ENCODE results near the gene ABCG8.

The ABCG8 gene

GRCh38 chr2:43839776-43840564, 1.2 kb downstream of the ABCG8 start:
- TF ChIP-seq GATA2 (IDR thresholded peaks at IDR 0.05; ENCODE audit: low read depth, low read length): no peak

- no peak for TF ChIP-seq GATA3 (IDR thresholded peaks at IDR 0.05; ENCODE audit: low read depth, low read length)
- no peak for TF ChIP-seq GATA2 (IDR thresholded peaks at IDR 0.05; ENCODE audit: low read depth, low read length)
These were observed 2.2 kb downstream of the ABCG8 start for GRCh38 chr2:43840965-43841364.

GRCh38 chr2:43841949-43842865, 3.4 kb downstream of the ABCG8 start:
- TF ChIP-seq GATA2 (IDR thresholded peaks at IDR 0.05; ENCODE audit: low read depth, low read length): no peak
- no peak for TF ChIP-seq GATA3 (IDR thresholded peaks at IDR 0.05; ENCODE audit: low read depth, low read length)

GRCh38 chr2:43842866-43843226, 4.1 kb downstream of the ABCG8 start:
- TF ChIP-seq GATA2 (IDR thresholded peaks at IDR 0.05; ENCODE audit: low read depth, low read length) (no peak), GATA3 (IDR thresholded peaks at IDR 0.05; ENCODE audit: low read depth, low read length) (no peak)

GRCh38 chr2:43845181-43845580, 6.4 kb downstream of the ABCG8 start:
- no peak for TF ChIP-seq GATA3 (IDR thresholded peaks at IDR 0.05; ENCODE audit: low read depth, low read length)

- TF ChIP-seq GATA2 (IDR thresholded peaks at IDR 0.05; ENCODE audit: low read depth, low read length) (no peak), GATA3 (IDR thresholded peaks at IDR 0.05; ENCODE audit: low read depth, low read length) (no peak)
These were observed 7.5 kb downstream of the ABCG8 start for GRCh38 chr2:43846140-43846793.

GRCh38 chr2:43848214-43848613, 9.4 kb downstream of the ABCG8 start:
- TF ChIP-seq GATA2 (IDR thresholded peaks at IDR 0.05; ENCODE audit: low read depth, low read length) (no peak), GATA3 (IDR thresholded peaks at IDR 0.05; ENCODE audit: low read depth, low read length) (no peak)

- no peak for TF ChIP-seq GATA3 (IDR thresholded peaks at IDR 0.05; ENCODE audit: low read depth, low read length)
- no peak for TF ChIP-seq GATA2 (IDR thresholded peaks at IDR 0.05; ENCODE audit: low read depth, low read length)
These were observed 12.5 kb downstream of the ABCG8 start for GRCh38 chr2:43851011-43851980.

GRCh38 chr2:43852196-43852730, 13.5 kb downstream of the ABCG8 start:
- TF ChIP-seq GATA3 (IDR thresholded peaks at IDR 0.05; ENCODE audit: low read depth, low read length): no peak
- no peak for TF ChIP-seq GATA2 (IDR thresholded peaks at IDR 0.05; ENCODE audit: low read depth, low read length)

- TF ChIP-seq GATA3 (IDR thresholded peaks at IDR 0.05; ENCODE audit: low read depth, low read length): no peak
- TF ChIP-seq GATA2 (IDR thresholded peaks at IDR 0.05; ENCODE audit: low read depth, low read length): no peak
These were observed 14.6 kb downstream of the ABCG8 start for GRCh38 chr2:43853141-43854081.

GRCh38 chr2:43854671-43855070, 15.9 kb downstream of the ABCG8 start:
- TF ChIP-seq GATA3 (IDR thresholded peaks at IDR 0.05; ENCODE audit: low read depth, low read length) (no peak), GATA2 (IDR thresholded peaks at IDR 0.05; ENCODE audit: low read depth, low read length) (no peak)

GRCh38 chr2:43855292-43855691, 16.5 kb downstream of the ABCG8 start:
- no peak for TF ChIP-seq GATA3 (IDR thresholded peaks at IDR 0.05; ENCODE audit: low read depth, low read length)
- no peak for TF ChIP-seq GATA2 (IDR thresholded peaks at IDR 0.05; ENCODE audit: low read depth, low read length)

All from SH-SY5Y (cell line).